NCI-H2107 (cell line): ENCODE data around the gene DAG1.

Experiments
- DNase-seq: peaks from one replicate; lab custom pipeline; 2025; lab: John Stamatoyannopoulos, UW

DAG1 gene

GRCh38 chr3:49469936-49470713 lies at the start of gene DAG1:
Gene DAG1, plus strand, starts transcription at chr3:49470267. Its CDS starts 40,268 bp downstream, at chr3:49510535.
- peak; percentile 93 for DNase-seq

GRCh38 chr3:49421890-49422378 lies 48.1 kb upstream of the DAG1 start:
- no peak for DNase-seq

GRCh38 chr3:49422379-49423248 lies 47.5 kb upstream of the DAG1 start, which contains the start of gene AMT:
Gene AMT, minus strand, starts transcription at chr3:49422473. Its CDS starts 23 bp downstream, at chr3:49422450.
- DNase-seq = no peak

GRCh38 chr3:49424816-49425215 lies 45.3 kb upstream of the DAG1 start:
- no peak for DNase-seq

- DNase-seq = no peak
These were observed 42.5 kb upstream of the DAG1 start for GRCh38 chr3:49427586-49427985.

- DNase-seq = no peak
These were observed 41.4 kb upstream of the DAG1 start for GRCh38 chr3:49428752-49429080.

- DNase-seq = no peak
These were observed 35.3 kb upstream of the DAG1 start for GRCh38 chr3:49434731-49435130.

GRCh38 chr3:49445391-49445790 lies 24.7 kb upstream of the DAG1 start:
- DNase-seq = no peak

GRCh38 chr3:49453621-49454020 lies 16.4 kb upstream of the DAG1 start:
- DNase-seq = no peak

- no peak for DNase-seq
These were observed 15.6 kb upstream of the DAG1 start for GRCh38 chr3:49454458-49454857.

GRCh38 chr3:49454898-49455681 lies 15.0 kb upstream of the DAG1 start:
- DNase-seq = no peak

- DNase-seq = no peak
These were observed 13.6 kb upstream of the DAG1 start for GRCh38 chr3:49456466-49456865.

- no peak for DNase-seq
These were observed 9.7 kb upstream of the DAG1 start for GRCh38 chr3:49460188-49460890.

- no peak for DNase-seq
These were observed 9.1 kb upstream of the DAG1 start for GRCh38 chr3:49460956-49461355.

- no peak for DNase-seq
These were observed 8.5 kb upstream of the DAG1 start for GRCh38 chr3:49461443-49462171.

GRCh38 chr3:49462222-49462621 lies 7.8 kb upstream of the DAG1 start:
- DNase-seq = no peak

- no peak for DNase-seq
These were observed 4.6 kb upstream of the DAG1 start for GRCh38 chr3:49465270-49466034.

- DNase-seq = no peak
These were observed 4.0 kb upstream of the DAG1 start for GRCh38 chr3:49466085-49466484.

GRCh38 chr3:49469037-49469935 lies 781 bp upstream of the DAG1 start:
- no peak for DNase-seq
